Stimulated activated CD8-positive, alpha-beta memory T cell treated with anti-CD3 and anti-CD28 coated beads, Interleukin-7, amount 100 ng/mL, for 4 hours (primary cell): Measurements from ENCODE around the gene ERCC1.
A peak's percentile ranks its signal among the peaks of the same experiment; 100 is the strongest.

Source experiments
- DNase-seq, 2 donors: peaks; one replicate each; pipeline ENCODE4 v3.0.0-alpha.2; 2020; ENCODE audit warnings: low read depth in 2 of 2

ERCC1 gene

GRCh38 chr19:45423589-45424190, at the start of gene ERCC1:
Gene ERCC1 (minus strand): TSS chr19:45423917. CDS start chr19:45423374, 543 bp downstream.
- peak; percentile 32 to 51 for DNase-seq

GRCh38 chr19:45473367-45473681, 49.6 kb upstream of the ERCC1 start:
- DNase-seq, result no peak

- no peak for DNase-seq
Measured at GRCh38 chr19:45472563-45473366, 49.0 kb upstream of the ERCC1 start.

- DNase-seq, result no peak
Measured at GRCh38 chr19:45471931-45472562, 48.3 kb upstream of the ERCC1 start.

GRCh38 chr19:45471111-45471930, 47.6 kb upstream of the ERCC1 start:
- DNase-seq, result no peak

DNA sequence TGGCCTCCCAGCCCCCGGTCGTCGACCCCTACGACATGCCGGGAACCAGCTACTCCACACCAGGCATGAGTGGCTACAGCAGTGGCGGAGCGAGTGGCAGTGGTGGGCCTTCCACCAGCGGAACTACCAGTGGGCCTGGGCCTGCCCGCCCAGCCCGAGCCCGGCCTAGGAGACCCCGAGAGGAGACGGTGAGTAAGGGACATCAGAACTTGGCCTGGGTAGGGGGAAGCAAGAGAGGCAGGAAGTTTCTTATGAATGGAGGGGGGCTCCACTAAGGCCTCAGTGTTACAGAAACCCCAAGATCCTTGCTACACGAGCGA, 47.0 kb upstream of the ERCC1 start:
- DNase-seq, result no peak

DNA sequence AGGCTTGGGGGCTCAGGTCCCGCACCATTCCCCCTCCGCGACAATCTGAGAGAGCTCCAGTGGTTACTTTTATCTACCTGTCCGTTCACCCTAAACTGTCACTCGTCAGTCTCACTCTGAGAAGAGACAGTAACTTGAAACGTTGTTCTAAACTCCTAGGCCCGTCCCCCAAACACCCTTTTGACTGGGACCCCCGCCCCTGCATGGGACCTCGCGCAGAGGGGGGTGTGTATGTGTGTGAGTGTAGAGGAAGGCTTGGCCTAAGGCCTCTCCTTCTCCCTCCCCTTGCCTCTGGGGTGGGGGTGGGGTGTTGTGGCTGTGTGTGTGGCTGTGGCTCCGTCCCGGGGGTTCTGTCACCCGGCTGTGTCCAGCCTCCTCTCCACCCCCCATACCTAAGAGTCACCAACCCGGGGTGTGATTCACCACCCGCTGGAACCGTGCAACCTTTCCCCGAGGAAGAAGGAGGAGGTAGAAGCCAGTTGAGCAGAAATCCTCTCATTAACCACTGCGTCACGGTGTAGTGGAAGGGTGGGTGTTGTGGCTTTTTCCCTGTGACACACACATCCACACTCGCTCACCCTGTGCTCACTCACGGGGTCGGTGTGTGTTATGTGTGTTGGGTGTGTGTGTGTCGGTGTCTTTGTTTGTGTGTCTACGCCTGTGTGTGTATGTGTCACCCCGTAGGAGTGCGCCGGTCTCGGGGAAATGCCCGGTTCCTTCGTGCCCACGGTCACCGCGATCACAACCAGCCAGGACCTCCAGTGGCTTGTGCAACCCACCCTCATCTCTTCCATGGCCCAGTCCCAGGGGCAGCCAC, 46.4 kb upstream of the ERCC1 start:
- DNase-seq, result no peak

DNA sequence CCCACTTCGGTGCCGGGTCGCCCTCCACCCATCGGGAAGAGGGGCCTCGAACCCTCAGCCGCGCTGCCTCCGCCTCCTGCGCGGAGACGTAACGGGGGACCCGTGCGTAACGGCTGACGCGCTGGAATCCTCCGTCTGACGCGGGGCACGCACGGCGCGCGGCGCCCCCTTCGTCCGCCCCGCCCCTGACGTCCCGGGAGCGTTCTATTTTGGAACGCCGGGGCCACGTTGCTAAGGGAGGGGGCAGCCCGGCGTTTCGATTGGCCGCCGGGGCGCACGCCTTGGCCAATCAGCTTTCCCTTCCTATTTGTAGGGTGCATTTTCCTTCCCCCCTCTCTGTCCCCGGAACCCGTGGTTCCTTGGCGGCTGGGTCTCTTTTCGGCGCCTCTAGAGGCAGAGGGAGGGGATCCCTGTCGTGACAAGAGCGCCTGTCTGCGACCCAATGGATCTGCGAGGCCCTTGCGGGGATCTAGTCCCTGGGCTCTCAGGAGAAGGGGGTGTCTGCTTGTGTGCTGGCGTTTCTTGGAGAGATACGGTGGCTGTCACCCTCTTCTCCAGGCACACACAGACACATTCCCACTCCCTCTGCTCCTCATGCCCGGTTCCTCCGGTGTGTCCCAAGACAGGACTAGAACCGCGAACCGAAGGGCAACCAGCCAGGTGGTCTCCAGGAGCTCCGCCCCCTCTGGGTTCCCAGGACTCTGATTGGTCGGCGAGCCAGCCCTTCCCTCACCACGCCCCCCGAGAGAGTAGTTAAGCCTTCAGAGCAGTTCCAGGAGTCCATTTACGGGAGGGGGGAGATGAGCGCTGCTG, 45.6 kb upstream of the ERCC1 start:
- peak; percentile 82 to 92 for DNase-seq

DNA sequence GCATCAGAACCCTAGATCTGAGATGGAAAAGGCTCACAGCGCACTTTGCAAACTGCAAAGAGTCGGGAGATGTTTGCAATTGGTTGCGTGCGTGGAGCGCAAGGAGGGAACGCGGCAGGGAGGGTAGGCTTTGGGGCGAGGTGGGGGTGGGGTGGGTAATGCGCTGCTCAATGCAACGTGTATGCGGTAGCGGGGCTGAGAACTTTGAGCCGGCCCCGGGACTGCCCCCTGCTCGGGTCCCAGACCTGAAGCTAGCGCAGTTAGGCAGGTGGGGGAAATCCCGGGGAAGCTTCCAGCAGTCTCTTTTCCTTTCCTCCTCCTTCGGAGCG, 45.0 kb upstream of the ERCC1 start:
- no peak for DNase-seq

- peak in 1 of 2 donors; percentile 41 for DNase-seq
Measured at GRCh38 chr19:45468159-45468651, 44.5 kb upstream of the ERCC1 start.

DNA sequence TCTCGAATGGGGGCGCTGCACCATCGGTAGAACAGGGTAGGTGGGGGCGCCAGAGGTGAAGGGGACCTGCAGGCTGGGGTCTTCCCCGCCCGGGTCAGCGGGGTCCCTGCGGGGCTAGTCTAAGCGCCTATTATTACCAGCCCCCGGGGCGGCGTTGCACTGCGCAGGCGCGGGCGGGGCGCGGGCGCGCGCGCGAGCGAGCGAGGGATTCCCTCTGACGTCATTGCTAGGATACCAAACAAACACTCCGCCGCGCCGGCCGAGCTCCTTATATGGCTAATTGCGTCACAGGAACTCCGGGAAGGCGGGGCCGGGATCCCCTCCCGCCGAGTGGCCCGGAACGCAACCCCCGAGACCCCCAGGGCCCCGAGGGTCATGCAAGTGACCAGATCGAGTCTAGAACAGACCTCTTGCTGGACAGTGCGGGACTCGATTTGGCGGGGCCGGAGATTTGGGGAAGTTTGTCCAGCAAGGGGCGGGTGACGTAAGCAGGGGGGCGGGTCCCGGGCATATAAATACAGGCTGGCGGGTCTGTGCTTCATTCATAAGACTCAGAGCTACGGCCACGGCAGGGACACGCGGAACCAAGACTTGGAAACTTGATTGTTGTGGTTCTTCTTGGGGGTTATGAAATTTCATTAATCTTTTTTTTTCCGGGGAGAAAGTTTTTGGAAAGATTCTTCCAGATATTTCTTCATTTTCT, 43.9 kb upstream of the ERCC1 start, which contains the start of gene FOSB:
Gene FOSB (plus strand): TSS at position 541 of the 703 bp plus-strand sequence. CDS start 591 bp downstream, outside the sequence.
- DNase-seq, result peak; percentile 91 to 92

DNA sequence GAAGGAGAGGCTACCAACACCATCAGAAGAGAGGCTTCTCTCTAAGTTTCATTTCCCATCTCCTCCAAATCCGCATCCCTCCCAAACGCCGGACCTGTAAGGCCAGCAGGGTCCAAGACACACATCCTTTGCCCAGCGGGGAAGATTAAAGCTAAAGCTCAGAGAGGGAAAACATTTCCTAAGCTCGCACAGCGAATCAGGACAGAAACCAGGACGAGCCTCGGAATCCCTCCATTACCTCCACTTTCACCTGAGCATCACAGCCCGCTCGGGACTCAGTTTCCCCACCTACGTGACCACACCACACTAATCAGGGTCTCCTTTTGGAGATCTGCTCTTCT, 43.4 kb upstream of the ERCC1 start:
- no peak for DNase-seq

GRCh38 chr19:45464852-45465441, 41.2 kb upstream of the ERCC1 start:
- DNase-seq, result no peak

GRCh38 chr19:45464274-45464673, 40.6 kb upstream of the ERCC1 start:
- no peak for DNase-seq

GRCh38 chr19:45463241-45463640, 39.5 kb upstream of the ERCC1 start:
- no peak for DNase-seq

DNA sequence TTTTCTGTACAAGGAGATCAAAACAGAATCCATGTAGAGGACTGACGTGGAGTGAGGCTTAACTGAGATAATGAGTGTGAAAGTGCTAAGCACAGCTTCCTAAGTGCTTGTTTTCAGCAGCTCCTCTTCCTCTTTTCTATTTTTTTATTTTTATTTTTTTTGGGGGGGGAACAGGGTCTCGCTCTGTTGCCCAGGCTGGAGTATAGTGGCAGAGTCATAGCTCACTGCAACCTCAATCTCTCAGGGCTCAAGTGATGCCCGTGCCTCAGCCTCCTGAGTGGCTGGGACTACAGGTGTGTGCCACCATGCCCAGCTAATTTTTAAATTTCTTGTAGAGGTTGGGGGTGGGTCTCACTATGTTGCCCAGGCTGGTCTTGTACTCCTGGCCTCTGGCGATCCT, 38.5 kb upstream of the ERCC1 start:
- no peak for DNase-seq

GRCh38 chr19:45460807-45461347, 37.2 kb upstream of the ERCC1 start:
- no peak for DNase-seq

DNA sequence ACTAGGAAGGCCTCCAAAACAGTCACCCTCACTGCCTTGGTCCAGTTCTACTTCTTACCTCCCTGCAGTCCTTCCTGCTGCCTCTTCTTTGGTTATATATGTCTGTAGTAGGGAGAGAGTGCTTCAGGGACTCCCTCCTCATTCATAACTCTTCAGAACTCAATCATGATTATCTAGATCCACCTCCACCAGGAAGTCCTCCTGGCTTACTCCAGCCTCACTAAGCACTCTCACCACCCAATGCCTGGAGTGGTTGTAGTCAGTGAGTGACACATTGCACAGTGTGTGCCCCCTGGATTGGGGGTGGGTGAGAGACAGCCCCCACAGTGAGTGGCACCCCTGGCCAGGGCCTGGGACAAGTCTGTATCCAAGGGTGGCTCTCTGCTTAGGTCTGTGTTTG, 34.1 kb upstream of the ERCC1 start:
- DNase-seq, result no peak

DNA sequence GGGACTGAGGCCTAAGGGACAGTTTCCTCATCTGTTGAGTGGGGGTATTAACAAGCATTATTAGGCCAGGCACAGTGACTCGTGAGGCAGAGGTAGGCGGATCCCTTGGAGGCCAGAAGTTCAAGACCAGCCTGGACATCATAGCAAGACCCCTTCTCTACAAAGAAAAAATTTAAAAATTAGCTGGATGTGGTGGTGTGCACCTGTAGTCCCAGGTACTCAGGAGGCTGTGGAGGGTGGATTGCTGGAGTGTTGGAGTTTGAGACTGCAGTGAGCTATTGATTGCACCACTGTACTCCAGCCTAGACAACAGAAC, 32.7 kb upstream of the ERCC1 start:
- DNase-seq, result no peak
